ENCODE measurements around the gene CLIP3.

The CLIP3 gene

GRCh38 chr19:35975608-35976214 is 57.0 kb downstream of the CLIP3 start:
- no peak for DNase-seq

DNA sequence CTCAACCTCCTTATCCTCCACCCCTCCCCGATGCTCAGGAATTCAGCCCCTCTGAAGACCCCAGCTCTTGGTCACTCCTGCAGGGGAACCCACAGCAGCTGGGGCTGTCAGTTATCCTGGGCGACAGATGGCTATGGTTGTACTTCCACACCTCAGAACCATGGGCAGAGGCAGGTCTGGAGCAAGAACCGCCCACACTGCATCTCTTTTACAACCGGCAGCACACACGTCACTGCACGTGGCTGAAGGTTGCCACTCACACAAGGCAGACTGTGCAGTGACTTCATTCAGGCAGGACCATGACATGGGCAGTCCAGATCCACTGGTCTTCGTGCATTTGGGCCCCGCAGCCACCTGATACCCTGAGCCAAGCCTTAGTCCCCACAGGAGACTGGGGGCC is 59.2 kb downstream of the CLIP3 start:
- no peak for DNase-seq

GRCh38 chr19:35966771-35967170 is 65.9 kb downstream of the CLIP3 start:
- DNase-seq, result no peak
